AG04449 (cell line): ENCODE measurements around the gene ACBD4.

Experiments
- CTCF ChIA-PET: fragments of 350-600 bp; formaldehyde crosslinking; extraction: SDS; loops from one replicate; lab custom pipeline; 2021; ENCODE audit warnings: antibody characterized with exemption; lab: Yijun Ruan, JAX
- POLR2A ChIA-PET: fragments of 400-600, 350-600 bp; formaldehyde crosslinking; extraction: SDS; loops from one replicate; lab custom pipeline; 2020; ENCODE audit warnings: antibody characterized with exemption, inconsistent platforms; lab: Yijun Ruan, JAX
- DNase-seq: peaks from one replicate; pipeline ENCODE4 v3.0.0-alpha.2; 2010; ENCODE audit warnings: low read depth, low spot score
- H3K4me3 ChIP-seq: 2 replicates; pipeline ENCODE4 v1.5.1; 2011; ENCODE audit warnings: low read depth, mild to moderate bottlenecking, control low read depth, low read length
- CTCF ChIP-seq: IDR thresholded peaks from one replicate; pipeline ENCODE4 v1.5.1; 2011; ENCODE audit warnings: mild to moderate bottlenecking, moderate library complexity, low read length, control low read depth, inconsistent platforms; ENCODE audit not compliant: insufficient read depth; ENCODE audit errors: missing control alignments

Gene ACBD4

GRCh38 chr17:45096926-45097325 is 38.6 kb upstream of the ACBD4 start:
- ChIA-PET CTCF (interaction anchor here (0.9 to 9.3 kb wide), 13 partner anchors 10 to 186 kb away, joined by 3 to 123 read pairs (median 45); partner anchors contain the start of genes ACBD4 and PLCD3), POLR2A (interaction anchor here (1.2 kb wide), 1 partner anchor 36 kb away, joined by 3 read pairs; the partner anchor contains the start of gene PLCD3)
- TF ChIP-seq CTCF = no peak
- DNase-seq = no peak
- no peak overlapping the region for H3K4me3 ChIP-seq

- no peak for TF ChIP-seq CTCF
- no peak for DNase-seq
- ChIA-PET POLR2A (interaction anchor here (1.0 to 1.6 kb wide), 2 partner anchors 10 to 37 kb away, joined by 4 to 7 read pairs; partner anchors contain the start of gene NMT1), CTCF (interaction anchor here (0.8 to 9.3 kb wide), 32 partner anchors 8 to 227 kb away, joined by 3 to 123 read pairs (median 8); partner anchors contain the start of genes ACBD4, NMT1 and PLCD3)
- H3K4me3 ChIP-seq = no peak overlapping the region
Measured at GRCh38 chr17:45098081-45098868, 37.2 kb upstream of the ACBD4 start.

DNA sequence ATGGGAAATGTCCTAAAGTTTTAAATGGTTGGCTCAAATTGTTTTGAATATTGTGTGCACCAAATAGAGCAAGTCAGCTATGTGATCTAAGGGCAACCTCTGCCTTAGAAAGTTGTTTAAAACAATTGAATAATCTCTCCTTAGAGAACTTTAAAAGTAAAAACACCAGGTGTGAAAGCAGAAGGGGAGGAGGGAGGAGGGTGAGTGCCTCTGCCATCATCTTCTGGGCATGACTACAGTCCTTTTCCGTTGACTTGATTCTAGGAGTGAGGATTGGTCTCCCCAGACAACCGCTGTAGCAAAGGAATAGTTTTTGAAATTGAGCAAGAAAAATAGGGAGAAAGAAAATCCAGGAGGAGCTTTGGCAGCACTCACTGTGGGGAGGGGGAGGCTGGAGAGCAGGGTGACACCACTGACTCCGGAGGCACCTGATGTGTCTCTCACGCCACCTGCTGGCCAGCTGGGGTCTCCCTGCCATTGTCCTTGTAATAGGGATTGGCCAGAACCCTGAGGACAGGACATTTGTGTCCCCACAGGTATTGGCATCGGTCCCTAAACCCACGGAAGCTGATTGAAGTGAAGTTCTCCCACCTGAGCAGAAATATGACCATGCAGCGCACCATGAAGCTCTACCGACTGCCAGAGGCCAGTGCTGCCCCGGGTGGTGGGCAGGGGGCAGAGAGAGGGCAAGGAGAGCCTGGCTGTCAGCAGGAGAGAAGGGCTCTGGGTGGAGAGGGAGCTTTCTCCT is 36.4 kb upstream of the ACBD4 start:
- CTCF ChIA-PET = interaction anchor here (0.5 to 9.3 kb wide), 47 partner anchors 7 to 227 kb away, joined by 3 to 123 read pairs (median 4); partner anchors contain the start of genes ACBD4 and NMT1
- DNase-seq = no peak
- POLR2A ChIA-PET = interaction anchor here (0.6 to 1.6 kb wide), 4 partner anchors 9 to 221 kb away, joined by 3 to 7 read pairs (median 4); partner anchors contain the start of gene NMT1
- peak; percentile 89 for TF ChIP-seq CTCF
- H3K4me3 ChIP-seq = no peak overlapping the region

- no peak for TF ChIP-seq CTCF
- ChIA-PET POLR2A (no interaction called here), CTCF (interaction anchor here (1.1 to 1.3 kb wide), 2 partner anchors 79 to 181 kb away, joined by 4 to 6 read pairs; no protein-coding TSS in a partner anchor)
- H3K4me3 ChIP-seq = no peak overlapping the region
- DNase-seq = no peak
Measured at GRCh38 chr17:45101546-45101882, 34.0 kb upstream of the ACBD4 start.

- POLR2A ChIA-PET = no interaction called here
Measured at GRCh38 chr17:45101883-45102811, 33.3 kb upstream of the ACBD4 start.

More at GRCh38 chr17:45101883-45102811, 33.3 kb upstream of the ACBD4 start:
- TF ChIP-seq CTCF = no peak
- no peak overlapping the region for H3K4me3 ChIP-seq
- CTCF ChIA-PET = interaction anchor here (1.0 to 1.9 kb wide), 6 partner anchors 14 to 182 kb away, joined by 3 to 8 read pairs (median 4); partner anchors contain the start of gene ACBD4
- no peak for DNase-seq
